WTC11 (cell line): ENCODE measurements around the gene ADM.

Experiments used
- CREM ChIP-seq: sonication (generic); formaldehyde crosslinking; IDR thresholded peaks from 2 replicates; pipeline ENCODE4 v1.8.1; 2022; ENCODE audit warnings: mild to moderate bottlenecking, missing genetic modification reagents, moderate library complexity
- E2F4 ChIP-seq: sonication (generic); formaldehyde crosslinking; IDR thresholded peaks from 2 replicates; pipeline ENCODE4 v1.8.1; 2022; ENCODE audit warnings: low read depth, mild to moderate bottlenecking, moderate library complexity, missing genetic modification reagents, borderline replicate concordance
- EMX1 ChIP-seq: fragments of 250-450 bp; sonication (Bioruptor Pico); IDR thresholded peaks from 2 replicates; pipeline ENCODE4 v1.8.0; 2021; ENCODE audit warnings: mild to moderate bottlenecking
- ETV6 ChIP-seq: sonication (generic); formaldehyde crosslinking; IDR thresholded peaks from 2 replicates; pipeline ENCODE4 v1.8.1; 2022; ENCODE audit warnings: mild to moderate bottlenecking, missing genetic modification reagents
- JUN ChIP-seq: sonication (generic); formaldehyde crosslinking; IDR thresholded peaks from 2 replicates; pipeline ENCODE4 v1.8.0; 2023; ENCODE audit warnings: mild to moderate bottlenecking, missing genetic modification reagents
- MYBL2 ChIP-seq: sonication (generic); formaldehyde crosslinking; IDR thresholded peaks from 2 replicates; pipeline ENCODE4 v1.8.1; 2023; ENCODE audit warnings: mild to moderate bottlenecking, moderate library complexity, missing genetic modification reagents
- NFE2L1 ChIP-seq: sonication (generic); formaldehyde crosslinking; IDR thresholded peaks from 2 replicates; pipeline ENCODE4 v1.8.1; 2023; ENCODE audit warnings: missing genetic modification reagents
- NR1H2 ChIP-seq: sonication (generic); formaldehyde crosslinking; IDR thresholded peaks from 2 replicates; pipeline ENCODE4 v1.9.0; 2021; ENCODE audit warnings: mild to moderate bottlenecking, moderate library complexity, missing genetic modification reagents
- NR3C1 ChIP-seq: sonication (generic); formaldehyde crosslinking; conservative IDR thresholded peaks from 2 replicates; pipeline ENCODE4 v1.8.1; 2023; ENCODE audit warnings: low read depth, mild to moderate bottlenecking, missing genetic modification reagents
- SP1 ChIP-seq: sonication (generic); formaldehyde crosslinking; conservative IDR thresholded peaks from 2 replicates; pipeline ENCODE4 v1.8.1; 2022; ENCODE audit warnings: missing genetic modification reagents
- TF ChIP-seq, protein P1 (sequence below): fragments of 200-600 bp; IDR thresholded peaks from 2 replicates; pipeline ENCODE4 v1.8.0; 2022; ENCODE audit warnings: antibody characterized with exemption
- TF ChIP-seq, protein P2 (sequence below): sonication (generic); formaldehyde crosslinking; IDR thresholded peaks from 2 replicates; pipeline ENCODE4 v1.8.0; 2022; ENCODE audit warnings: mild to moderate bottlenecking, missing genetic modification reagents
- TF ChIP-seq, protein P3 (sequence below): fragments of 250-450 bp; sonication (Bioruptor Pico); IDR thresholded peaks from 2 replicates; pipeline ENCODE4 v1.9.0; 2021; ENCODE audit warnings: mild to moderate bottlenecking

GRCh38 chr11:10355257-10355661, 50.4 kb downstream of the ADM start:
- no peak for TF ChIP-seq EMX1 (CRISPR knock-in tag)
- no peak for TF ChIP-seq NR1H2
- no peak for TF ChIP-seq ETV6 (CRISPR knock-in tag)
- TF ChIP-seq, protein P1, sequence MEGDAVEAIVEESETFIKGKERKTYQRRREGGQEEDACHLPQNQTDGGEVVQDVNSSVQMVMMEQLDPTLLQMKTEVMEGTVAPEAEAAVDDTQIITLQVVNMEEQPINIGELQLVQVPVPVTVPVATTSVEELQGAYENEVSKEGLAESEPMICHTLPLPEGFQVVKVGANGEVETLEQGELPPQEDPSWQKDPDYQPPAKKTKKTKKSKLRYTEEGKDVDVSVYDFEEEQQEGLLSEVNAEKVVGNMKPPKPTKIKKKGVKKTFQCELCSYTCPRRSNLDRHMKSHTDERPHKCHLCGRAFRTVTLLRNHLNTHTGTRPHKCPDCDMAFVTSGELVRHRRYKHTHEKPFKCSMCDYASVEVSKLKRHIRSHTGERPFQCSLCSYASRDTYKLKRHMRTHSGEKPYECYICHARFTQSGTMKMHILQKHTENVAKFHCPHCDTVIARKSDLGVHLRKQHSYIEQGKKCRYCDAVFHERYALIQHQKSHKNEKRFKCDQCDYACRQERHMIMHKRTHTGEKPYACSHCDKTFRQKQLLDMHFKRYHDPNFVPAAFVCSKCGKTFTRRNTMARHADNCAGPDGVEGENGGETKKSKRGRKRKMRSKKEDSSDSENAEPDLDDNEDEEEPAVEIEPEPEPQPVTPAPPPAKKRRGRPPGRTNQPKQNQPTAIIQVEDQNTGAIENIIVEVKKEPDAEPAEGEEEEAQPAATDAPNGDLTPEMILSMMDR: no peak
- TF ChIP-seq CREM: no peak
- TF ChIP-seq E2F4 (CRISPR knock-in tag): no peak
- TF ChIP-seq MYBL2 (CRISPR knock-in tag): no peak
- TF ChIP-seq, protein P2, sequence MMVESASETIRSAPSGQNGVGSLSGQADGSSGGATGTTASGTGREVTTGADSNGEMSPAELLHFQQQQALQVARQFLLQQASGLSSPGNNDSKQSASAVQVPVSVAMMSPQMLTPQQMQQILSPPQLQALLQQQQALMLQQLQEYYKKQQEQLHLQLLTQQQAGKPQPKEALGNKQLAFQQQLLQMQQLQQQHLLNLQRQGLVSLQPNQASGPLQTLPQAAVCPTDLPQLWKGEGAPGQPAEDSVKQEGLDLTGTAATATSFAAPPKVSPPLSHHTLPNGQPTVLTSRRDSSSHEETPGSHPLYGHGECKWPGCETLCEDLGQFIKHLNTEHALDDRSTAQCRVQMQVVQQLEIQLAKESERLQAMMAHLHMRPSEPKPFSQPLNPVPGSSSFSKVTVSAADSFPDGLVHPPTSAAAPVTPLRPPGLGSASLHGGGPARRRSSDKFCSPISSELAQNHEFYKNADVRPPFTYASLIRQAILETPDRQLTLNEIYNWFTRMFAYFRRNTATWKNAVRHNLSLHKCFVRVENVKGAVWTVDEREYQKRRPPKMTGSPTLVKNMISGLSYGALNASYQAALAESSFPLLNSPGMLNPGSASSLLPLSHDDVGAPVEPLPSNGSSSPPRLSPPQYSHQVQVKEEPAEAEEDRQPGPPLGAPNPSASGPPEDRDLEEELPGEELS (CRISPR knock-in tag): no peak
- no peak for TF ChIP-seq JUN (CRISPR knock-in tag)
- TF ChIP-seq, protein P3, sequence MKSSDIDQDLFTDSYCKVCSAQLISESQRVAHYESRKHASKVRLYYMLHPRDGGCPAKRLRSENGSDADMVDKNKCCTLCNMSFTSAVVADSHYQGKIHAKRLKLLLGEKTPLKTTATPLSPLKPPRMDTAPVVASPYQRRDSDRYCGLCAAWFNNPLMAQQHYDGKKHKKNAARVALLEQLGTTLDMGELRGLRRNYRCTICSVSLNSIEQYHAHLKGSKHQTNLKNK (CRISPR knock-in tag): no peak
- no peak for TF ChIP-seq NR3C1
- TF ChIP-seq NFE2L1: no peak
- TF ChIP-seq SP1 (CRISPR knock-in tag): no peak
